ENCODE results near the gene TRPM1.

The TRPM1 gene

DNA sequence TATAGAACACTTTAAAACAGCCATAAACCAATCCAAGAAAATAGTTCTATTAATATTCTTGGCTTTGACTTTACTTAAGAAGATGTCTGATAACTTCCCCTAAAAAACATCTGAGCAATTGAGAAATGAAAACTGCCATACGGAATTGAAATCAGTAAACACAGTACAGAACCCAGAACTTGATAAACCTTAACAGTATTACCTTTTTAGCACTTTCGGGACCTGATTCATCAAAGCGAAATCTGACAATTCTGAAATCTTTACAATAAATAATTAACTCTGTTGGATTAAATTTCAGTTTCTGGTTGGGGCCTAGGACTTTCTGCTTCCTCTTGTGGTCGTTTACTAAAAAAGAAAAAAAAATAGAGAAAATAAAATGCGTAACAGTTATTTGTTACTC lies 127.4 kb downstream of the TRPM1 start:
- TF ChIP-seq, protein P1, sequence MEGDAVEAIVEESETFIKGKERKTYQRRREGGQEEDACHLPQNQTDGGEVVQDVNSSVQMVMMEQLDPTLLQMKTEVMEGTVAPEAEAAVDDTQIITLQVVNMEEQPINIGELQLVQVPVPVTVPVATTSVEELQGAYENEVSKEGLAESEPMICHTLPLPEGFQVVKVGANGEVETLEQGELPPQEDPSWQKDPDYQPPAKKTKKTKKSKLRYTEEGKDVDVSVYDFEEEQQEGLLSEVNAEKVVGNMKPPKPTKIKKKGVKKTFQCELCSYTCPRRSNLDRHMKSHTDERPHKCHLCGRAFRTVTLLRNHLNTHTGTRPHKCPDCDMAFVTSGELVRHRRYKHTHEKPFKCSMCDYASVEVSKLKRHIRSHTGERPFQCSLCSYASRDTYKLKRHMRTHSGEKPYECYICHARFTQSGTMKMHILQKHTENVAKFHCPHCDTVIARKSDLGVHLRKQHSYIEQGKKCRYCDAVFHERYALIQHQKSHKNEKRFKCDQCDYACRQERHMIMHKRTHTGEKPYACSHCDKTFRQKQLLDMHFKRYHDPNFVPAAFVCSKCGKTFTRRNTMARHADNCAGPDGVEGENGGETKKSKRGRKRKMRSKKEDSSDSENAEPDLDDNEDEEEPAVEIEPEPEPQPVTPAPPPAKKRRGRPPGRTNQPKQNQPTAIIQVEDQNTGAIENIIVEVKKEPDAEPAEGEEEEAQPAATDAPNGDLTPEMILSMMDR (IDR thresholded peaks at IDR 0.05): no peak

DNA sequence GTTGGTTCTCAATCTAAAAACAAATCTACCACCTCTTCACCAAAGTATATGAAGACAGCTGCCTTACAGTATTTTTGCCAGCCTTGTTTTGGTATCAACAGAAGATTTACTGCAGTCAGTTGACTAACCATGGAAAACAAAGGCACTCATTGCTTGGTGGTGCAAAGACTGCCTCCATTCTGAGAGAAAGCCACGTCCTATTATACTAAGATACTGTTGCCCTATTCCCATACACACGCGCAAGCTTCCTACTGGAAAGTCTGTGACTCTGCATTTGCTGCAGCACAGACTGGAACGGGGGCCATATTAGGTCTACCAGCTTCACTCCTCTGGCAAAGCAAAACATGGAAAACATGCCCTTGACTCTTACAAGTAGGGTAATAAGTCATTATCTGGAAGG lies 128.1 kb downstream of the TRPM1 start:
- TF ChIP-seq, protein P1 (IDR thresholded peaks at IDR 0.05): no peak

DNA sequence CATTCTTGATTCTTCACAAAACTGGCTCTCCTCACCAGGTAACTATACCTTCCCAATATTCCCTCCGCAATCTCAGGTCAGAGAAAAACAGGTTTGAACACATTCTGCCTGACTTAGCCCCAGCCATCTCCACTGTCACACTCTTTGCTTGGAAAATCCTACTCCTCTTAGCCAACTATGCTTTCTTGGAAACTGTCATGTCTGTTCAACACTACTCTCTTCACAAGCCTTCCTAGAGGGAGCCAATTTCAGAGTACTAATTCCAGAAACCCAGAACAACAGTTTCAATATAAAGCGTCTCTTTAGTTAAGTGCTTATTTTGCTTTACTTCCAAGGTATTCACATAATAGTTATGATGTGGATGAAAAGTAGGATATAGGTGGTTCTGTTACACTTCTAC lies 131.8 kb downstream of the TRPM1 start:
- TF ChIP-seq, protein P1 (IDR thresholded peaks at IDR 0.05): no peak

DNA sequence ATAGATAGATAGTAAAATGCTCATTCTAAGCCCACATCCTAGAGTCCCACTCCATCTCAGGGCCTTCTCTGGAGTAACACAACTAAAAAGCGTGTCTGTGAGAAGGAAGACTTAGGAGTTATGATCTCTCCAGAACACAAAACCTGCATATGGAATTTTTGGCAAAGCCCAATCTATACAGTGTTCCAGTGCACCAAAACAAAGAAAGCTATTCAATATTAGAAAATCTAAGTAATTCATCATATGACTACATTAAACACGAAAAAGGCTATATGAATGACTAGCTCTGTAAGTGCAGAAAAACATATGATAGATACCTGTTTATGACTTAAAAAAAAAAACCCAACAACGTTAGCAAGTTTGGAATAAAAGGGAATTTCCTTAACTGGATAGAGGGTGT lies 137.8 kb downstream of the TRPM1 start:
- TF ChIP-seq, protein P1 (IDR thresholded peaks at IDR 0.05): no peak

DNA sequence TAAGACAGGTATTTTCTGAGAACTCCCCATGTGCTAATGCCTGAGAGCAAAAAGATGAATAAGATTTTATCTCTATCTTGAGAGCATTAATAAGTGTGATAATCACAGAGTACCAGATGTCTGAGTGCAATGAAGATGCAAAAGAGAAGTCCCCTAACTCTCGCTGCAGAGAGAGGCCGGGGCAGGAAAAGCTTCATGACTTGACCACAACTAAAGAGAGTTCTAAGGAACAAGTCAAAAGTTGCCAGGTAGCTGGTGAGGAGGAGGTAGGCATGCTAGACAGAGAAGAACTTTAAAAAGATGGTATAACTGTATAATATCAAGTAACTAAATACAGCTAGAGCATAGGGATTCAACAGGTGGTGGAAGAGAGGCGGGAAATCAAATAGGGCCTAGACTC lies 138.9 kb downstream of the TRPM1 start:
- TF ChIP-seq, protein P1 (IDR thresholded peaks at IDR 0.05): no peak

DNA sequence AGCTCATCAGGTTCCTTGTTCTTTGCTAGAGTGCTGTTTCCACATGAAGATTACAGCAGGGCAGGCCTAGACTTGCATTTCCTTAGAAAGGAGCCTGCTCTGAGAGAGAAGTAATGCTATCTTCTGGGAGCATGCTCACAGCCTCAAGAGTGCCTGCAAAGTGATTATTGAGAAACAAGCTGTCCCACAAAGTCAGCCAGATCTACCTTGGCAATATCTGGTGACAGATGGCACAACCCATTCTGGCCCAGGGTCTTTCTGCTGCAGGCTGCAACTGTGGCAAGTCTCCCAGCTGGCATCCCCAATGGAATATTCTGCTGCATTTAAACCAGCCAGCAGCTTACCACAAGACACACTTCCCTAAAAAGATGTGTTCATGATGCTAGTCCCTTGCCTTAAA lies 139.4 kb downstream of the TRPM1 start:
- TF ChIP-seq, protein P1 (IDR thresholded peaks at IDR 0.05): no peak

DNA sequence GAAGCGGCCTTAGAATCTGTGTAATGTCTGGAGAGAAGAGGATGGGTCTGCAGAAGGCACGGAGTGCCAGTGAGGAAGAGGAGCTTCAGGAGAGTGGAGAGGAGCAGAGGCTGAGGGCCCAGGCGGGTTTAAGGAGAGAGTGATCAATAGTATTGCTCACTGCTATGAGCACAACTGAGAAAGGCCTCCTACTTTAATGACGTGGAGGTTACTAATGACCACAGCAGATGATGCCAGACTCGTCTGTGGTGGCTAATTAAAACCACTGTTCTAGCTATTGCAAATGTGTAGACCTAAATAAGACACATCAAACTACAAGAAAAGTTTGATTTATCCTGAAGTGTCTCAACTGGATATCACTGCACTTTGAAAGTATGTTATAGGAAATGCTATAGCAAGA lies 143.3 kb downstream of the TRPM1 start:
- TF ChIP-seq, protein P1 (IDR thresholded peaks at IDR 0.05): no peak
